ENCODE results near the gene AGPAT3. TPM values are rescaled to one million over a fixed set of nuclear protein-coding genes. Genes with fewer than 3 reads are reported as not detected.
A peak's percentile ranks its signal among the peaks of the same experiment; 100 is the strongest.

Gene AGPAT3
- polyA plus RNA-seq, 1 donor = 70.7 TPM

DNA sequence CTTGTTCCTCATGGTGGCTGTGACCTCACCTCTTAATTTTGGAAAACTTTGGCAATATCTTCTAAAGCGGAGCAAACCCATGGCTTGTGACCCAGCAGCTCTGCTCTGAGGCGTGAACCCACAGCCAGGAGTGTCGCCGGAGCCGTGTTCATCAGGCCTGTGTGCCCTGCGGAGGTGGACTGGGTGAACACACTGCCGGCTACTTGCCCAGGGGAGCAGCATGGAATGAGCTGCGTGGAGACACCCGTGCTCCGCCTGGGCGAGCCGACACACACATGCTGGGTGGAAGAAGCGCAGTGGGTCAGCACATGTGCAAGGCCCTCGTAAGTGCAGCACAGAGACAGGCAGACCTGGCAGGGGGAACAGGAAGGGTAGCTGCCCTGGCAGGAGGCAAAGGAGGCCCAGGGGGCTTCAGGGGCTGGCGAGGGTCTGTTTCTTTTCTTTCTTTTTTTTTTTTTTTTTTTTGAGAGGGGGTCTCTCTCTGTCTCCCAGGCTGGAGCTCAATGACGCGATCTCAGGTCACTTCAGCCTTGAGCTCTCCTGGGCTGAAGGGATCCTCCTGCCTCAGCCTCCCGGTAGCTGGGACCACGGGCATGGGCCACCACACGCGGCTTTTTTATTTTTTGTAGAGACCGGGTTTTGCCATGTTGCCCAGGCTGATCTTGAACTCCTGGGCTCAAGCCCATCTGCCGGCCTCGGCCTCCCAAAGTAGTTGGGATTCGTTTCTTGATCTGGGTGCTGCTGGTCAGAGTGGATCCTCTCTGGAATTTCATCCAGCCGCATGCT lies 41.8 kb downstream of the AGPAT3 start:
- DNase-seq = no peak

DNA sequence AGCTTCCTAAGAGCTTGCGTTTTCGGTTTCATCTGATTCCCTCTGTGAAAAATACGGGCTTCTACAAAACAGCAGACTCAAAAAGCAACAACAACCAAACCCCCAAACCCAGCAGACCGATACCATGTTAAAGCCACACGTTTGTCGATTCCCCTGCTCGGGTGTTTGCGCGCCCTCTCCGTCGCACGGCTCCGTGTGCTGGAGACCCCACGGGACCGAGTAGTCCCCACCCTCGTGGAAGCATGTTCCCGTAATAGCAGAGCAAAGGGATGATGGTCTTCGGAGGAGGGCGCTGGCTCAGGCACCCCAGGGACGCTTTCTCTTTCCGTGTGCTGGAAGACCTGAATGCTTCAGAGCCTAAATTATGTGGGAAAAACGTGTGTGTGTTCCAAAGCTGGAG lies 42.7 kb downstream of the AGPAT3 start:
- no peak for DNase-seq

DNA sequence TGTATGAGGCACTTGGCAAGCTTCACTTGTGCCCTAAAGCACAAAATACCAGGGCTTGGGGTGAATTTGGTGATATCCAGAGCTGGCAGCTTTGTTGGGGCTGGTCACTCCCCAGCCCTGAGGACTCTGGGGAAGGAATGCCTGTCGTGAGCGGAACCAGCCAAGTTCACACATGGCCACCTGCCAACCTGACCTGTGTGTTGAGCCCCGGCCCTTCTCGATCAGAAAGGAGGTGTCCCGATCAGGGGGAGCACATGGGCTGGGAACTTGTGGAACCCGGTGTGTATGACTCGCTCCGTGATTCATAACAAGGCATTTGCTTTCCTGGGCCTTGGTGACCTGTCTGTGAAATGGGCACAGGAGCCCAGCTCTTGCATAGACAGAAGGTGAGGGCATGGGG lies 43.1 kb downstream of the AGPAT3 start:
- DNase-seq = no peak

DNA sequence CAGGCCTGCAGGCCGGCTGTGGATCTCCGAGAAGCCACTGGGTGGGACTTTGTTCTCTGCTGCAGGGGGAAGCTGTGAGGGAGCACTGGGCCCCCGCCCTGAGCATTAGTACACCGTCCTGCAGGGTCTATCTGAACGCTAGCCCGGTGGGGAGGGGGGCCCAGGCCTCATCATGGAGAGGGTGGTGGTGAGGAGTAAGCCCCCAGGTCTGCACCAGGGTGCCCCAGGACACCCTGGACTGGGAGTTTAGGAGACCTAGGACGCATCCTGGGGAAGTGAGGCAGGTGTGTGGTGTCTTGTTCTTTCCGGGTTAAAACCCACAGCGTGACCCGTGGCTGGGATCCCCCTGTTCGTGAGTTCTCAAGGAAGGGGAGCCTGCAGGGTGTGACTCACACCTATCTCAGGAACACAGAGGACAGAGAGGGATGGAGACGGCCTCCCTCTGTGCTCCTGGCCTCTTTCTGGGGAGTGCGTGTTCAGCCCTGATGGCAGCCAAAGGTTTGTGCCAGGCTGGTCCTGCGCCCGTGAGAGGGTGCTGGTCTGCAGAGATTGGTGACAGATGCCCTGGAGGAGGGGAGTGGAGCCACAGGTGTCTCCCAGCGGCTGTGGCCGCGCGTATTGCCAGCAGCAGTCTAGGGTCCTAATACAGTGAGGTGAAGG lies 44.8 kb downstream of the AGPAT3 start:
- no peak for DNase-seq

GRCh38 chr21:43910460-43910859 lies 45.4 kb downstream of the AGPAT3 start:
- no peak for DNase-seq

- no peak for DNase-seq
These were observed 46.3 kb downstream of the AGPAT3 start for GRCh38 chr21:43911015-43911934.

GRCh38 chr21:43911935-43912487 lies 47.0 kb downstream of the AGPAT3 start:
- no peak for DNase-seq

DNA sequence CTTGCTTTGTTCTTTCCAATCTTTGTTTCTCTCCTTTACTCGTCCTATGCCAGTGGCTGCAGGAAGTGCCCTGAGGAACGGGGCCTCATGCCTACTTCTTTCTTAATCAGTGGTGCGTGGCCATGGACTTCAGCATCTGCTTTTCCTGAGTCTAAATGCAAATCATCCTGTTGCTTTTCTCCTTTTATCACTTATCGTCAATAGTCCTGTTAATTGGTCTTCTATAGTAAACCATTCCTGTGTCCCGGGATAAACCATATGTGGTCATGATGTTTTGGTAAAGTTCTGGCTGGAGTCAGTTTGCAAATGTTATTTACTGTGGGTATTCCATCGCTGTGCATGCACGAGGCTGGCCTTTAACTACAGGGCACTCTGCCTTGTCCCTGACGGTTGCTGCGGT lies 47.5 kb downstream of the AGPAT3 start:
- DNase-seq = no peak

GRCh38 chr21:43912910-43913309 lies 47.9 kb downstream of the AGPAT3 start:
- DNase-seq = no peak

DNA sequence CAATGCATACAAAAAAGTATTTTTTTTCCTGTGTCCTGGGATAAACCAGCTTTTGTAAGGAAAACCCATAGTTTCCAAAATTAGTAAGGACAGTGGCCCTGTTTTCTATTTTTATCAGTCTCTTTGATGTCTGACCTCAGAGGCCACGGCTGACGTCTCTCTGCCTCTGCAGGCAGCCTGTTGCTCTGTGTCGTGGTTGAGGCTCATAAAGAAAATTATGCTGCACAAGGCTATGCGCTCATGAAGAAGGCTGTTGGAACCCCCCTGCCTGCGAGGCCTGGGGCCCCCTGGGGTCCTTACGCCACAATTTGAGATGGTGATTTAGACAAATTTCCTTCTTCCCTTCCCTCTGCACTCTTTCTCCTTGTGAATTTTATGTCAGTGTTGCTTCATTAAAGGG lies 48.9 kb downstream of the AGPAT3 start:
- no peak for DNase-seq

- DNase-seq = no peak
These were observed 51.1 kb downstream of the AGPAT3 start for GRCh38 chr21:43916076-43916475.

- DNase-seq = no peak
These were observed 51.9 kb downstream of the AGPAT3 start for GRCh38 chr21:43916691-43917514.

- no peak for DNase-seq
These were observed 52.7 kb downstream of the AGPAT3 start for GRCh38 chr21:43917515-43918384.

GRCh38 chr21:43918385-43918947 lies 53.4 kb downstream of the AGPAT3 start:
- no peak for DNase-seq

- no peak for DNase-seq
These were observed 54.3 kb downstream of the AGPAT3 start for GRCh38 chr21:43919283-43919682.

- DNase-seq = no peak
These were observed 55.1 kb downstream of the AGPAT3 start for GRCh38 chr21:43919871-43920801.

DNA sequence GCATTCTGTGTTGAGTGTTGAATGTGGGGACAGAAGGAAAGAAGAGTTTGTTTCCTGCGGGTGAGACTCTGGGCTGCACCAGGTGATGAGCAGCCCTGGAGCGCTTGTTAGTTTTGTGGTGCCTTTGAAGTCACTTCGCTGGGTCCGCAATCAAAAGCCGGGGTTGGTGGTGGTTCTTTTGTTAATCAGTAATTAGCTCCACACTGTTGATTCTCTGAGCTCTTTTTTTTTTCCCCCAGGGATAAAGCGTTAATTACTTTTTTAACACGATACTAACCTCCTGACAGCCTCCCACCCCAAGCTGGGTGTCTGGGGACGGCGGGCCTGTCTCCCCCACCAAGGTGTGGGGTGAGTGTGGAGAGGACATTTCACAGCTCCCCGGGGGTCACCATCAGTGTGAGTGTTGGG lies 56.6 kb downstream of the AGPAT3 start:
- no peak for DNase-seq

- DNase-seq = peak; percentile 47
These were observed 57.2 kb downstream of the AGPAT3 start for GRCh38 chr21:43921979-43922945.
